Erythroblast (primary cell): Measurements from ENCODE around the gene RNF41.
"Not testable (repeated sequence)": the region's sequence is repeated elsewhere in the genome, so short reads cannot be mapped to it uniquely, and the experiment has no call there.

Experiments
- DNase-seq, 2 experiments: peaks; one replicate each; lab custom pipeline; 2025; lab: John Stamatoyannopoulos, UW
- GATA1 ChIP-seq: IDR thresholded peaks from 2 replicates; pipeline ENCODE4 v1.6.1; 2011; ENCODE audit warnings: low read depth, mild to moderate bottlenecking, control low read depth, low read length, moderate library complexity
- POLR2A ChIP-seq: IDR thresholded peaks from 2 replicates; pipeline ENCODE4 v1.6.1; 2011; ENCODE audit warnings: mild to moderate bottlenecking, low read length

The RNF41 gene

GRCh38 chr12:56221757-56222530 is at the start of gene RNF41:
Gene RNF41, minus strand, starts transcription at chr12:56221922. Its CDS starts 7,875 bp downstream, at chr12:56214047.
- TF ChIP-seq POLR2A = peak; percentile 98
- no peak for TF ChIP-seq GATA1
- peak; percentile 94 to 96 for DNase-seq

DNA sequence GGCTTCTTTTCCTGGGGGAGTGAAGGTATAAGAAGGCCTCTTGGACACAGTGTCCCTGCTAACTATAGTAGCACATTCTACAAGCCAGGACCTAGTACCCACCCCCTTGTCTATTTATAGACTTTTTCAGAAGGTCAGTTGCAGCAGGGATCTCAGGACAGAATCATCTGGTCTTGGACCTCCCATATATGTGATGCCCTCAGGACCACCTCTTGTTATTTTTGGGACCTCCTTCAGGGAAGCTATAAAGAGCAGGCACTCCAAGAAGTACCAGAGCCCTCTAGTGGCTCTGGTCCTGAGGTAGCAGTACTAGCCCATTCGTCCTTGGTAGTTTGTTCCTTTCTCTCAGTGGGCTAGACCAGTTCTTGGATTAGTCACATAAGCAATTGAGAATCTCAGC is 49.3 kb upstream of the RNF41 start:
- DNase-seq = peak; percentile 33 to 40

GRCh38 chr12:56267443-56268071 is 45.8 kb upstream of the RNF41 start:
- DNase-seq = peak; percentile 46 to 61

More for the DNA sequence above, 49.3 kb upstream of the RNF41 start:
- TF ChIP-seq GATA1 (no peak), POLR2A (no peak)

GRCh38 chr12:56266693-56267442 is 45.1 kb upstream of the RNF41 start, which contains the start of gene COQ10A:
Gene COQ10A, plus strand, starts transcription at chr12:56266942. Its CDS starts 177 bp downstream, at chr12:56267119.
- DNase-seq = peak; percentile 91 to 93
- TF ChIP-seq GATA1 = no peak
- peak; percentile 79 for TF ChIP-seq POLR2A

More at GRCh38 chr12:56267443-56268071, 45.8 kb upstream of the RNF41 start:
- TF ChIP-seq POLR2A (no peak), GATA1 (no peak)

DNA sequence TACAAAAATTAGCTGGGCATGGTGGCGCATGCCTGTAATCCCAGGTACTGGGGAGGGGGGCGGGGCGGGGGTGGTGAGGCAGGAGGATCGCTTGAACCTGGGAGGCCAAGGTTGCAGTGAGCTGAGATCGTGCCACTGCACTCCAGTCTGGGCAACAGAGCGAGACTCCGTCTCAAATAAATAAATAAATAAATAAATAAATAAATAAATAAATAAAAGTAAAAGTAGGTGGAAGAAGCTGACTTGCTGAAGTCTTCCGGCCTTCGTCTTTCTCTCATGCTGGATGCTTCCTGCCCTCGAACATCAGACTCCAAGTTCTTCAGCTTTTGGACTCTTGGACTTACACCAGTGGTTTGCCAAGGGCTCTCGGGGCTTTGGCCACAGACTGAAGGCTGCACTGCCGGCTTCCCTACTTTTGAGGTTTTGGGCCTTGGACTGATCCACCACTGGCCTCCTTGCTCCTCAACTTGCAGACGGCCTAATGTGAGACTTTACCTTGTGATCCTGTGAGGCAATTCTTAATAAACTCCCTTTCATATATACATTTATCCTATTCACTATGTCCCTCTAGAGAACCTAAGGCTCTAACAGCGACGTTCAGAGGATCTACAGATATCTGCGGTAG is 44.5 kb upstream of the RNF41 start:
- DNase-seq = not testable (repeated sequence)

- DNase-seq = peak; percentile 35 to 44
Observed at GRCh38 chr12:56262955-56263354, 41.2 kb upstream of the RNF41 start.

GRCh38 chr12:56261503-56262232 is 39.9 kb upstream of the RNF41 start:
- DNase-seq = peak; percentile 42 to 64
- TF ChIP-seq POLR2A (no peak), GATA1 (no peak)

GRCh38 chr12:56260921-56261320 is 39.2 kb upstream of the RNF41 start:
- no peak for DNase-seq
- TF ChIP-seq POLR2A (no peak), GATA1 (no peak)

DNA sequence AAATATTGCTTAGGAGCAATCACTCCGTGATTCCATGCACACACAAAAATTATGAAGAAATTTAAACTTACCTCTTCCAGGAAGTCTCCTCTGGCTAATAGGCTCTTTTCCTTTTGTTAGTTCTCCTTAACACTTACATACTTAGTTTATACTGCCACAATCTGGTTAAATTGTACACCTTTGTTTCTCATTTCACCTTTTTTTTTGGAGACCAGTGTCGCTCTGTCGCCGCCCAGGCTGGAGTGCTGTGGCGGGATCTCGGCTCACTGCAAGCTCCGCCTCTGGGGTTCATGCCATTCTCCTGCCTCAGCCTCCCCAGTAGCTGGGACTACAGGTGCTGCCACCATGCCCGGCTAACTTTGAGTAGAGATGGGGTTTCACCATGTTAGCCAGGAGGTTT is 38.7 kb upstream of the RNF41 start:
- TF ChIP-seq POLR2A (no peak), GATA1 (no peak)
- DNase-seq = no peak

GRCh38 chr12:56258820-56259183 is 37.1 kb upstream of the RNF41 start:
- TF ChIP-seq GATA1 = no peak
- no peak for TF ChIP-seq POLR2A
- no peak for DNase-seq

DNA sequence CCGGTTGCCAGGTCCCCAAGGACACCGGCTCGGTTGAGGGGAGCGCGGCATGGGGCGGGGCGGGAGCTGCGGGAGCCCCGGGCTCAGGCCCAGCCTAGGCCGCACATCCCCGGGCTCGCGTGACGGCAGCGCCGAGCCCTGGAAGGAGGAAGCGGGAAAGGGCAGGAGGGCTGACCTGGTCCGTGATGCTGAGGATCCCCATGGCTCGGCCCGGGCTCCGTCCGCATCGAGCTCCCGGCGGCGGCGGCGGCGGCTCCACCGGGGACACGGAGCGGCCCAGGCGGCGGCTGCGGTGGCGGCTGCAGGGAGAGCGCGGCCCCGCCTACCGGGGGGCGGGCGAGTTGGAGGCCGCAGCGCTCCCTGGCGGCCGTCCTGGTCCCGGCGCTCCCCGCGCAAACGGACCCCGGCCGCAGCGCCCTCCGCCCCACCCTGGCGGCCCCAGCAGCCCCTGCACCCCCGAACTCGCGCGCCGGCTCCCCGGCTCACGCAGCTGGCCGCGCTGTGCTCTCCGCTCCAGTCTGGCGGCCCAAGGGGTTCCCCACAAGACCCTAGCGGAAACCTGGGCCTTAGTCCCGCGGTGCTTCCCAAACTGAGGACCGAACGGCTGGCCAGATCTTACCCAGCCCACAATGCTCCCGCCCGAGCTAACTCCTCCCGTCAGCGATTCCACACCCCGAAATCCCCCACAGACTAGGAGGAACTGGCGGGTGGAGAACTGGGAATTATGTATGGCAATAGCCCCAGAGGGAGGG is 36.5 kb upstream of the RNF41 start, which contains the start of gene ANKRD52:
Gene ANKRD52, minus strand, starts transcription at position 317 of the 752 bp plus-strand sequence. Its CDS starts 115 bp downstream, at position 202.
- no peak for TF ChIP-seq GATA1
- peak; percentile 88 to 94 for DNase-seq

DNA sequence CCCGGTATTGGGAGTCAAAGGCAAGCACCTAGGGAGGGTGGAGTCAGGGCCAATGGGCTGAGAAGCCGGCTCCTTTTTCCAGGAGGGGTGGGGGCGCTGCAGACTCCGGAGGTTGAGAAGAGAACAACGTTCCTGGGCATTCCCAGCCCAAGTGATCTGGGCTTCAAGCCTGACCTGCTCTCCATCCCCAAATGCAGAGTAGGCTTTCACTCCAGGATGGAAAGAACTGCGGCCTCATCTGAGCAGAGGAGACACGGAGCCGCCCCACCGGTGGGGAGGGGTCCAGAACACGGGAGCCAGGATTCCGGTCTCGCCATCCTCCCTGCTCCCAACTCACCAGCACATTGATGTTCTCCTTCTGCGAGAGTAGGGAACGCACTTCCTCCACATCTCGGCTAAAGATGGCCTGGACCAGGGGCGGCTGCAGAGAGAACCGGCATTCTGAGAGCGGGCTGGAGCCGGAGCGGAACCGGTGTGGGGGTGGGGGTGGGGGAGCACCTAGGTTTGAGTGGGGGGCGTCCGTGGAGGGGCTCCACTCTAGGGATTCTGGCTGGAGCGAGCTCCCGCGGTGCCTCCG is 35.9 kb upstream of the RNF41 start:
- DNase-seq = peak in 1 of 2 experiments; percentile 54
- TF ChIP-seq POLR2A (no peak), GATA1 (no peak)

GRCh38 chr12:56257071-56257470 is 35.3 kb upstream of the RNF41 start:
- DNase-seq = no peak
- TF ChIP-seq GATA1 (no peak), POLR2A (no peak)
